Measurements from ENCODE around the gene ARHGEF10L. TPM values are rescaled to one million over a fixed set of nuclear protein-coding genes. Genes with fewer than 3 reads are reported as not detected.

ARHGEF10L gene
- total RNA-seq, 1 donor from 2014 or later, result 89.8 TPM

GRCh38 chr1:17661546-17662157, 122.2 kb downstream of the ARHGEF10L start:
- peaks cover 6% of the 10 kb centered on the region for H3K9me3 Mint-ChIP-seq (ENCODE audit: unreplicated experiment)
- H3K4me1 Mint-ChIP-seq (ENCODE audit: low read depth, unreplicated experiment), result peaks cover 11% of the 10 kb centered on the region
- peaks cover 6% of the 10 kb centered on the region for H3K27me3 Mint-ChIP-seq (ENCODE audit: unreplicated experiment)
- H3K4me3 Mint-ChIP-seq (ENCODE audit: unreplicated experiment), result peak overlapping the region; percentile 42
- peak; percentile 97 for TF ChIP-seq CTCF (IDR thresholded peaks at IDR 0.05; ENCODE audit: partially characterized antibody, unreplicated experiment)
- H3K27ac Mint-ChIP-seq (ENCODE audit: unreplicated experiment), result no peak overlapping the region
- no peaks in the 10 kb centered on the region for H3K36me3 Mint-ChIP-seq (ENCODE audit: unreplicated experiment)
- peak; percentile 91 for DNase-seq

- Mint-ChIP-seq H3K4me3 (ENCODE audit: unreplicated experiment) (peak overlapping the region; percentile 42), H3K4me1 (ENCODE audit: low read depth, unreplicated experiment) (peaks cover 6% of the 10 kb centered on the region)
Measured at GRCh38 chr1:17662296-17662695, 122.8 kb downstream of the ARHGEF10L start.

GRCh38 chr1:17662786-17663185, 123.3 kb downstream of the ARHGEF10L start:
- Mint-ChIP-seq H3K36me3 (ENCODE audit: unreplicated experiment) (no peaks in the 10 kb centered on the region), H3K4me1 (ENCODE audit: low read depth, unreplicated experiment) (peaks cover 5% of the 10 kb centered on the region), H3K9me3 (ENCODE audit: unreplicated experiment) (peaks cover 3% of the 10 kb centered on the region), H3K27me3 (ENCODE audit: unreplicated experiment) (peaks cover 7% of the 10 kb centered on the region), H3K27ac (ENCODE audit: unreplicated experiment) (no peak overlapping the region), H3K4me3 (ENCODE audit: unreplicated experiment) (no peak overlapping the region)
- no peak for DNase-seq
- TF ChIP-seq CTCF (IDR thresholded peaks at IDR 0.05; ENCODE audit: partially characterized antibody, unreplicated experiment), result no peak

More at GRCh38 chr1:17662296-17662695, 122.8 kb downstream of the ARHGEF10L start:
- H3K27ac Mint-ChIP-seq (ENCODE audit: unreplicated experiment), result no peak overlapping the region
- DNase-seq, result no peak
- peaks cover 2% of the 10 kb centered on the region for H3K9me3 Mint-ChIP-seq (ENCODE audit: unreplicated experiment)
- no peaks in the 10 kb centered on the region for H3K36me3 Mint-ChIP-seq (ENCODE audit: unreplicated experiment)
- H3K27me3 Mint-ChIP-seq (ENCODE audit: unreplicated experiment), result peaks cover 8% of the 10 kb centered on the region
- TF ChIP-seq CTCF (IDR thresholded peaks at IDR 0.05; ENCODE audit: partially characterized antibody, unreplicated experiment), result no peak

- Mint-ChIP-seq H3K4me3 (ENCODE audit: unreplicated experiment) (no peak overlapping the region), H3K9me3 (ENCODE audit: unreplicated experiment) (peaks cover 3% of the 10 kb centered on the region), H3K4me1 (ENCODE audit: low read depth, unreplicated experiment) (peaks cover 11% of the 10 kb centered on the region), H3K27me3 (ENCODE audit: unreplicated experiment) (peaks cover 13% of the 10 kb centered on the region), H3K36me3 (ENCODE audit: unreplicated experiment) (no peaks in the 10 kb centered on the region), H3K27ac (ENCODE audit: unreplicated experiment) (no peak overlapping the region)
- TF ChIP-seq CTCF (IDR thresholded peaks at IDR 0.05; ENCODE audit: partially characterized antibody, unreplicated experiment), result no peak
- DNase-seq, result no peak
Measured at GRCh38 chr1:17663646-17664045, 124.1 kb downstream of the ARHGEF10L start.

- H3K36me3 Mint-ChIP-seq (ENCODE audit: unreplicated experiment), result no peaks in the 10 kb centered on the region
- H3K4me1 Mint-ChIP-seq (ENCODE audit: low read depth, unreplicated experiment), result peaks cover 14% of the 10 kb centered on the region
- no peak for TF ChIP-seq CTCF (IDR thresholded peaks at IDR 0.05; ENCODE audit: partially characterized antibody, unreplicated experiment)
- peaks cover 13% of the 10 kb centered on the region for H3K27me3 Mint-ChIP-seq (ENCODE audit: unreplicated experiment)
- no peak overlapping the region for H3K4me3 Mint-ChIP-seq (ENCODE audit: unreplicated experiment)
- no peak for DNase-seq
- no peak overlapping the region for H3K27ac Mint-ChIP-seq (ENCODE audit: unreplicated experiment)
- peaks cover 8% of the 10 kb centered on the region for H3K9me3 Mint-ChIP-seq (ENCODE audit: unreplicated experiment)
Measured at GRCh38 chr1:17664322-17664721, 124.8 kb downstream of the ARHGEF10L start.

Data from glutamatergic neuron (in vitro differentiated cells).